HEK293 (cell line): Measurements from ENCODE around the gene LDLRAD3.
A peak's percentile ranks its signal among the peaks of the same experiment; 100 is the strongest.

Experiments used
- CTCF ChIA-PET: fragments of 350-600 bp; formaldehyde crosslinking; extraction: SDS; loops from one replicate; lab custom pipeline; 2021; ENCODE audit warnings: antibody characterized with exemption; lab: Yijun Ruan, JAX
- POLR2A ChIA-PET: fragments of 300-600 bp; formaldehyde crosslinking; extraction: SDS; loops from one replicate; lab custom pipeline; 2020; ENCODE audit warnings: antibody characterized with exemption, inconsistent platforms; lab: Yijun Ruan, JAX
- H3K27ac ChIP-seq: fragments of 200-500 bp; sonication (Bioruptor generic); 2 replicates; pipeline ENCODE4 v1.5.1; 2014; ENCODE audit warnings: low read depth, low read length, control low read depth, inconsistent platforms; ENCODE audit errors: extremely low read depth
- H3K36me3 ChIP-seq, 2 experiments: fragments of 200-500 bp in 1 of 2; sonication (Bioruptor generic) in 1 of 2; 1 replicate in 1 of 2; 2 replicates in 1 of 2; pipeline ENCODE4 v1.5.1; 2014 to 2017; ENCODE audit warnings: inconsistent platforms in 2 of 2, low read length in 2 of 2; ENCODE audit not compliant: control insufficient read depth in 2 of 2, insufficient read depth in 1 of 2
- H3K4me1 ChIP-seq: fragments of 200-500 bp; sonication (Bioruptor generic); 2 replicates; pipeline ENCODE4 v1.5.1; 2014; ENCODE audit warnings: mild to moderate bottlenecking, low read length, inconsistent platforms; ENCODE audit not compliant: control insufficient read depth, insufficient read depth
- H3K4me3 ChIP-seq: 2 replicates; pipeline ENCODE4 v1.5.1; 2011; ENCODE audit warnings: low read depth, mild to moderate bottlenecking, control low read depth, low read length, moderate library complexity
- H3K9me3 ChIP-seq: fragments of 200-500 bp; sonication (Bioruptor generic); 2 replicates; pipeline ENCODE4 v1.5.1; 2014; ENCODE audit warnings: low read depth, low read length, inconsistent platforms; ENCODE audit not compliant: control insufficient read depth, insufficient read depth
- PRDM10 ChIP-seq: fragments of 450-650 bp; formaldehyde crosslinking; IDR thresholded peaks from 2 replicates; pipeline ENCODE4 v1.5.1; 2016; ENCODE audit warnings: missing biosample characterization, missing genetic modification characterization
- SCRT2 ChIP-seq: fragments of 450-650 bp; formaldehyde crosslinking; IDR thresholded peaks from 2 replicates; pipeline ENCODE4 v1.5.1; 2016; ENCODE audit warnings: missing biosample characterization, missing genetic modification characterization
- SETDB1 ChIP-seq: IDR thresholded peaks from one replicate; pipeline ENCODE4 v1.6.1; 2017; ENCODE audit warnings: mild to moderate bottlenecking, low read length, moderate library complexity, mixed read lengths; ENCODE audit not compliant: insufficient read length
- ZNF132 ChIP-seq: fragments of 450-650 bp; formaldehyde crosslinking; IDR thresholded peaks from 2 replicates; pipeline ENCODE4 v1.5.1; 2017; ENCODE audit warnings: missing biosample characterization, missing genetic modification characterization, borderline replicate concordance
- ZNF155 ChIP-seq: fragments of 450-650 bp; formaldehyde crosslinking; IDR thresholded peaks from 2 replicates; pipeline ENCODE4 v1.5.1; 2016; ENCODE audit warnings: missing biosample characterization, missing genetic modification characterization
- ZNF2 ChIP-seq: fragments of 450-650 bp; formaldehyde crosslinking; IDR thresholded peaks from 2 replicates; pipeline ENCODE4 v1.5.1; 2016; ENCODE audit warnings: missing biosample characterization, missing genetic modification characterization
- ZNF202 ChIP-seq: fragments of 450-650 bp; formaldehyde crosslinking; IDR thresholded peaks from 2 replicates; pipeline ENCODE4 v1.5.1; 2016; ENCODE audit warnings: missing biosample characterization, missing genetic modification characterization, borderline replicate concordance
- ZNF248 ChIP-seq: fragments of 450-650 bp; formaldehyde crosslinking; IDR thresholded peaks from 2 replicates; pipeline ENCODE4 v1.5.1; 2017; ENCODE audit warnings: missing biosample characterization, missing genetic modification characterization
- ZNF350 ChIP-seq: fragments of 450-650 bp; formaldehyde crosslinking; IDR thresholded peaks from 2 replicates; pipeline ENCODE4 v1.5.0; 2017; ENCODE audit warnings: missing biosample characterization, mild to moderate bottlenecking, missing genetic modification characterization
- ZNF391 ChIP-seq: fragments of 450-650 bp; formaldehyde crosslinking; IDR thresholded peaks from 2 replicates; pipeline ENCODE4 v1.5.1; 2016; ENCODE audit warnings: low read depth, missing biosample characterization, missing genetic modification characterization, borderline replicate concordance
- ZNF513 ChIP-seq: fragments of 450-650 bp; IDR thresholded peaks from 2 replicates; pipeline ENCODE4 v1.5.1; 2018; ENCODE audit warnings: missing biosample characterization, missing genetic modification characterization
- ZNF544 ChIP-seq: fragments of 450-650 bp; formaldehyde crosslinking; IDR thresholded peaks from 2 replicates; pipeline ENCODE4 v1.5.0; 2017; ENCODE audit warnings: missing biosample characterization, missing genetic modification characterization
- ZNF560 ChIP-seq: fragments of 450-650 bp; formaldehyde crosslinking; IDR thresholded peaks from 2 replicates; pipeline ENCODE4 v1.5.1; 2017; ENCODE audit warnings: missing biosample characterization, missing genetic modification characterization, borderline replicate concordance
- ZNF596 ChIP-seq: fragments of 450-650 bp; IDR thresholded peaks from 2 replicates; pipeline ENCODE4 v1.5.0; 2018; ENCODE audit warnings: missing biosample characterization, mild to moderate bottlenecking, missing genetic modification characterization, moderate library complexity
- ZNF600 ChIP-seq: fragments of 450-650 bp; formaldehyde crosslinking; IDR thresholded peaks from 2 replicates; pipeline ENCODE4 v1.5.1; 2016; ENCODE audit warnings: missing biosample characterization, missing genetic modification characterization
- ZNF664 ChIP-seq: fragments of 450-650 bp; formaldehyde crosslinking; IDR thresholded peaks from 2 replicates; pipeline ENCODE4 v1.5.1; 2016; ENCODE audit warnings: missing biosample characterization, missing genetic modification characterization
- ZNF791 ChIP-seq: fragments of 450-650 bp; formaldehyde crosslinking; IDR thresholded peaks from 2 replicates; pipeline ENCODE4 v1.5.1; 2016; ENCODE audit warnings: missing biosample characterization, missing genetic modification characterization
- ZSCAN30 ChIP-seq: fragments of 450-650 bp; IDR thresholded peaks from 2 replicates; pipeline ENCODE4 v1.5.1; 2018; ENCODE audit warnings: missing biosample characterization, mild to moderate bottlenecking, missing genetic modification characterization, moderate library complexity
- ZXDB ChIP-seq: fragments of 450-650 bp; formaldehyde crosslinking; IDR thresholded peaks from 2 replicates; pipeline ENCODE4 v1.5.1; 2016; ENCODE audit warnings: missing biosample characterization, missing genetic modification characterization

LDLRAD3 gene

GRCh38 chr11:36088266-36088972, 144.6 kb downstream of the LDLRAD3 start:
- no peak overlapping the region for H3K4me3 ChIP-seq
- ChIA-PET POLR2A (no interaction called here), CTCF (interaction anchor here (0.6 to 1.2 kb wide), 7 partner anchors 27 to 970 kb away, joined by 3 read pairs; no protein-coding TSS in a partner anchor)
- H3K36me3 ChIP-seq = no peaks in the 10 kb centered on the region
- TF ChIP-seq SETDB1 (no peak), ZNF391 (tag by site-specific recombination) (no peak), PRDM10 (tag by site-specific recombination) (no peak), ZSCAN30 (tag by site-specific recombination) (no peak), ZNF560 (tag by site-specific recombination) (no peak), ZNF350 (tag by site-specific recombination) (no peak), ZNF544 (no peak)
- H3K9me3 ChIP-seq = no peaks in the 10 kb centered on the region
- H3K27ac ChIP-seq = no peak overlapping the region
- peaks cover 5% of the 10 kb centered on the region; the same call in 1 of the 2 replicates for H3K4me1 ChIP-seq

- Histone ChIP-seq H3K27ac (no peak overlapping the region), H3K9me3 (no peaks in the 10 kb centered on the region), H3K4me1 (peaks cover 5% of the 10 kb centered on the region; the same call in 1 of the 2 replicates), H3K4me3 (no peak overlapping the region), H3K36me3 (no peaks in the 10 kb centered on the region)
- CTCF ChIA-PET = interaction anchor here (0.6 to 1.2 kb wide), 2 partner anchors 9 to 63 kb away, joined by 3 to 5 read pairs; no protein-coding TSS in a partner anchor
- TF ChIP-seq ZXDB = no peak
- TF ChIP-seq ZNF155 (tag by site-specific recombination) = no peak
- POLR2A ChIA-PET = interaction anchor here (0.6 to 0.7 kb wide), 3 partner anchors 59 to 152 kb away, joined by 4 to 5 read pairs (median 4); no protein-coding TSS in a partner anchor
Measured at GRCh38 chr11:36089920-36090319, 146.1 kb downstream of the LDLRAD3 start.

DNA sequence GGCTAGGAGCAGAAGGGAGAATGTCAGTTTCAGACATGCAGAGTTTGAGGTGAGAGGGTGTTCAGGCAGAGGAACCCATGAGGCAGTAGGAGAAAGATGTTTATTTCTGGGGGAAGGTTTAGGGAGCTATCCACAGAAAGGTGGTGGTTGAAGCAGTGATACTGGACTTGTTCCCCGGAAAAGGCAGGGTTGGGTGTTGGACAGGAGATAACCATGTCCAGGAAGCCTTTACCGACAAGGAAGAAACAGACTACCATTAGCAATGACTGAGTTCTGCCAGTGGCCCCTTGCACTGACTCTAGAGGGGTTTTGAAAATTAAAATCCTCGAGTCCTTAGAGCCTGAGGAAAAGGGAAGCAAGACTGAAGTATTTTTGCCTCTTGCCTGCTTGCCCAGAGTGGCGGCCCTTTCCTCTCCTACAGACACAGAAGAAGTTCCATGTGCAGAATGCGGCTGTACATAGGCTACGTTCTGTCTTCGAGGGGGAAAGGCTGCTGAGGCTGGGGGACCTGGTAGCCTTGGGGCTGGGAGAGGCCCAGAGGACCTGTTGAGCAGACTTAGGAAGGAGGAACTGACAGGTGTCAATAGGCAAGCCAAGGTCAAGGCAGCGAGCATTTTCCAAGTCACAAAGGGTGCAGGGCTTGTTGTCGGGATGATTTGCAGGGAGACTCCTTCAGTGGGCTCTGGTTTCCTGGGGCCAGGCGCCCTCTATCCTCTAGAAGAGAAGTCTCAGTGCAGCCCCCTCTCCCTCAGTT, 146.7 kb downstream of the LDLRAD3 start:
- peaks cover 5% of the 10 kb centered on the region; the same call in 1 of the 2 replicates for H3K4me1 ChIP-seq
- ChIA-PET POLR2A (interaction anchor here (0.6 to 0.7 kb wide), 2 partner anchors 85 to 153 kb away, joined by 4 read pairs; no protein-coding TSS in a partner anchor), CTCF (interaction anchor here (0.7 to 1.2 kb wide), 2 partner anchors 9 to 356 kb away, joined by 3 to 5 read pairs; no protein-coding TSS in a partner anchor)
- H3K9me3 ChIP-seq = no peaks in the 10 kb centered on the region
- no peaks in the 10 kb centered on the region for H3K36me3 ChIP-seq
- no peak overlapping the region for H3K4me3 ChIP-seq
- TF ChIP-seq ZXDB (no peak), SCRT2 (tag by site-specific recombination) (peak; percentile 72)
- H3K27ac ChIP-seq = no peak overlapping the region

DNA sequence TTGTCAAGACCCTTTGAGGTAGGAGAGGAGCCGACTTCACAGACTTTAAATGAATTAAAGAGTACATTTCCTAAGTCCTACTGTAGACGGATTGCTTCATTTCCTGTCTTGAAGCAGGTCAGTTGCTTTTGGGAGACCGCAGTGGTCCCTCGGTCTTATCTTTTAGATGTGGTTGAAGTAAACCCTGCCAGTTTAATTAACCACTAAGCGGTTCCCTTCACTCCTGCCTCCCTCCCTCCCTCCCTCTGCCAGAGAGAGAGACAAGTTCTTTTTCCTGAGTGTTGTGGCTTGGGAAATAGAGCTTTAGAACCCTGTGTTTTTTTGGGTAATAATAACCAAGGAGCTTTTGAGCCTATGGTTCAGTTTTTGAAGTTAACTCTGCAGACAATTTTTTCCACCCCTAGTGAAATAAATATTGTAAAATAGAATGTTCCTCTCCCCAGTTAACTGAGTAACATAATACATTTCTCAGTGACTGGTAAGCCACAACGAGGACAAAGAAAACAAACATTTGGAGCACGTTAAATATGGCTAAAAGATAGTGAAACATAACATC, 147.5 kb downstream of the LDLRAD3 start:
- peak overlapping the region; percentile 32; the same call in 1 of the 2 replicates for H3K27ac ChIP-seq
- POLR2A ChIA-PET = interaction anchor here (0.7 kb wide), 2 partner anchors 19 to 51 kb away, joined by 4 to 5 read pairs; no protein-coding TSS in a partner anchor
- peaks cover 0 to 3% of the 10 kb centered on the region in 2 experiments; a peak in 1 of 3 replicates for H3K36me3 ChIP-seq
- peaks cover 5% of the 10 kb centered on the region; the same call in 1 of the 2 replicates for H3K4me1 ChIP-seq
- no peaks in the 10 kb centered on the region for H3K9me3 ChIP-seq
- H3K4me3 ChIP-seq = no peak overlapping the region
- CTCF ChIA-PET = interaction anchor here (0.7 to 3.0 kb wide), 3 partner anchors 8 to 269 kb away, joined by 3 to 10 read pairs (median 3); no protein-coding TSS in a partner anchor
- no peak for TF ChIP-seq ZNF596 (tag by site-specific recombination)
- no peak for TF ChIP-seq ZNF202 (tag by site-specific recombination)
- TF ChIP-seq ZNF664 (tag by site-specific recombination) = no peak
- no peak for TF ChIP-seq ZNF513 (tag by site-specific recombination)
- TF ChIP-seq ZNF791 (tag by site-specific recombination) = no peak
- no peak for TF ChIP-seq ZNF350 (tag by site-specific recombination)
- TF ChIP-seq SETDB1 = no peak
- no peak for TF ChIP-seq ZNF600 (tag by site-specific recombination)
- TF ChIP-seq ZNF248 = no peak
- TF ChIP-seq ZNF2 (tag by site-specific recombination) = no peak
- no peak for TF ChIP-seq ZNF132 (tag by site-specific recombination)
